ENCODE data around the gene PNPLA7. TPM values are rescaled to one million over a fixed set of nuclear protein-coding genes. Genes with fewer than 3 reads are reported as not detected.

PNPLA7 gene
- total and polyA plus RNA-seq, 11 donors: 0.78 to 10.1 (median 7.6) TPM

- H3K4me1 ChIP-seq: peaks cover 3 to 51% (median 23%) of the 10 kb centered on the region in 12 donors
- peak; percentile 52 to 55 for TF ChIP-seq POLR2A (IDR thresholded peaks at IDR 0.05)
- TF ChIP-seq CTCF (IDR thresholded peaks at IDR 0.05): no peak
- peaks cover 0 to 7% (median 0%) of the 10 kb centered on the region in 9 donors for H3K27me3 ChIP-seq
- ATAC-seq (peak; percentile 87 to 95 (median 90)), DNase-seq (peak; percentile 95 to 98 (median 96))
- no peaks in the 10 kb centered on the region for H3K9me3 ChIP-seq
- intact Hi-C loops (cut with DNase I): no loop called here
- WGBS, 4 donors: 1 to 2% (median 1%) methylated on average over 12 to 62 of the region's 62 CpGs
- H3K27ac ChIP-seq: peak within 1 kb of the TSS in 9 of 12 donors; percentile 59 to 83 (median 77)
- H3K4me3 ChIP-seq: peak within 1 kb of the TSS; percentile 44 to 95 (median 68)
- H3K36me3 ChIP-seq: peaks cover 0 to 16% (median 3%) of the 10 kb centered on the region in 9 donors
These were observed 91.0 kb downstream of the PNPLA7 start, which contains the start of gene NSMF for GRCh38 chr9:137459152-137459600. NSMF (minus strand) TSS chr9:137459334; CDS start chr9:137459102, 232 bp downstream.

GRCh38 chr9:137458194-137459151 lies 91.7 kb downstream of the PNPLA7 start:
- intact Hi-C loops (cut with DNase I): no loop called here
- peak overlapping the region in 8 of 12 donors; percentile 12 to 80 (median 44) for H3K27ac ChIP-seq
- peaks cover 3 to 54% (median 24%) of the 10 kb centered on the region in 12 donors for H3K4me1 ChIP-seq
- H3K36me3 ChIP-seq: peaks cover 0 to 16% (median 3%) of the 10 kb centered on the region in 9 donors
- 5 to 34% (median 23%) methylated on average over 29 to 88 of the region's 88 CpGs for WGBS, 4 donors
- ATAC-seq (no peak), DNase-seq (peak in 4 of 5 donors; percentile 18 to 71 (median 40))
- TF ChIP-seq POLR2A (IDR thresholded peaks at IDR 0.05) (no peak), CTCF (IDR thresholded peaks at IDR 0.05) (no peak)
- H3K9me3 ChIP-seq: no peaks in the 10 kb centered on the region
- peak overlapping the region; percentile 44 to 95 (median 68) for H3K4me3 ChIP-seq
- peaks cover 0 to 7% (median 0%) of the 10 kb centered on the region in 9 donors for H3K27me3 ChIP-seq

- H3K27me3 ChIP-seq: peaks cover 0 to 7% (median 0%) of the 10 kb centered on the region in 9 donors
- TF ChIP-seq CTCF (IDR thresholded peaks at IDR 0.05): no peak
- H3K4me3 ChIP-seq: peak overlapping the region in 5 of 12 donors; percentile 60 to 95 (median 74)
- no peaks in the 10 kb centered on the region for H3K9me3 ChIP-seq
- peaks cover 0 to 16% (median 1%) of the 10 kb centered on the region in 9 donors for H3K36me3 ChIP-seq
- H3K27ac ChIP-seq: peak overlapping the region in 1 of 12 donors; percentile 40
- 94 to 96% (median 95%) methylated on average over 21 to 44 of the region's 44 CpGs for WGBS, 4 donors
- DNase-seq (peak in 3 of 5 donors; percentile 15 to 66 (median 31)), ATAC-seq (no peak)
- H3K4me1 ChIP-seq: peaks cover 3 to 60% (median 24%) of the 10 kb centered on the region in 12 donors
- intact Hi-C loops (cut with DNase I): no loop called here
These were observed 92.6 kb downstream of the PNPLA7 start for GRCh38 chr9:137457406-137458193.
